ENCODE results near the gene HARS1. TPM values are rescaled to one million over a fixed set of nuclear protein-coding genes. Genes with fewer than 3 reads are reported as not detected.

Gene HARS1
- total and polyA plus RNA-seq, 2 experiments from 2014 or later: 41.1 to 56.6 TPM

GRCh38 chr5:140647042-140647419 lies 44.1 kb downstream of the HARS1 start:
- Histone ChIP-seq H3K4me3 (peak overlapping the region; percentile 48), H3K27ac (peak overlapping the region; percentile 69), H2AFZ (peak overlapping the region; percentile 72), H3K4me2 (peak overlapping the region; percentile 96), H3K27me3 (no peaks in the 10 kb centered on the region), H3K79me2 (peaks cover 48% of the 10 kb centered on the region), H3K9me3 (ENCODE audit: low read depth) (no peaks in the 10 kb centered on the region), H4K20me1 (ENCODE audit: insufficient read depth, poor library complexity, severe bottlenecking) (no peaks in the 10 kb centered on the region), H3K36me3 (replicated peaks; ENCODE audit: insufficient read depth, low read depth) (no peaks in the 10 kb centered on the region), H3K4me1 (ENCODE audit: insufficient read depth) (peaks cover 3% of the 10 kb centered on the region), H3K9me2 (replicated peaks; ENCODE audit: insufficient read depth) (no peaks in the 10 kb centered on the region)
- 2% methylated on average over 27 of the region's 27 CpGs for WGBS (ENCODE audit: low lambda C conversion rate, missing lambda C conversion rate)
- no peak for TF ChIP-seq EZH2phosphoT487 (IDR thresholded peaks at IDR 0.05; ENCODE audit: low read depth, severe bottlenecking, unreplicated experiment)
- no peak for TF ChIP-seq CTCF (IDR thresholded peaks at IDR 0.05; ENCODE audit: poor library complexity)
- peak; percentile 13 for DNase-seq (ENCODE audit: low spot score)

GRCh38 chr5:140642718-140643117 lies 48.5 kb downstream of the HARS1 start:
- no peaks in the 10 kb centered on the region for H4K20me1 ChIP-seq (ENCODE audit: insufficient read depth, poor library complexity, severe bottlenecking)
- no peak overlapping the region for H3K4me3 ChIP-seq
- TF ChIP-seq EZH2phosphoT487 (IDR thresholded peaks at IDR 0.05; ENCODE audit: low read depth, severe bottlenecking, unreplicated experiment) (no peak), EZH2 (IDR thresholded peaks at IDR 0.05; ENCODE audit: borderline replicate concordance) (no peak), CTCF (IDR thresholded peaks at IDR 0.05; ENCODE audit: poor library complexity) (no peak)

GRCh38 chr5:140641716-140642115 lies 49.5 kb downstream of the HARS1 start:
- H3K9me3 ChIP-seq (ENCODE audit: low read depth): no peaks in the 10 kb centered on the region
- H3K79me2 ChIP-seq: peaks cover 31% of the 10 kb centered on the region
- no peak for DNase-seq (ENCODE audit: low spot score)
- H3K4me2 ChIP-seq: no peak overlapping the region
- no peak overlapping the region for H3K4me3 ChIP-seq
- WGBS (ENCODE audit: low lambda C conversion rate, missing lambda C conversion rate): 95% methylated on average over 8 of the region's 8 CpGs
- H2AFZ ChIP-seq: no peak overlapping the region
- no peaks in the 10 kb centered on the region for H3K27me3 ChIP-seq
- no peaks in the 10 kb centered on the region for H3K36me3 ChIP-seq (replicated peaks; ENCODE audit: insufficient read depth, low read depth)
- no peak overlapping the region for H3K27ac ChIP-seq
- no peak for TF ChIP-seq EZH2 (IDR thresholded peaks at IDR 0.05; ENCODE audit: borderline replicate concordance)
- TF ChIP-seq CTCF (IDR thresholded peaks at IDR 0.05; ENCODE audit: poor library complexity): no peak
- no peak for TF ChIP-seq EZH2phosphoT487 (IDR thresholded peaks at IDR 0.05; ENCODE audit: low read depth, severe bottlenecking, unreplicated experiment)
- no peaks in the 10 kb centered on the region for H4K20me1 ChIP-seq (ENCODE audit: insufficient read depth, poor library complexity, severe bottlenecking)
- no peaks in the 10 kb centered on the region for H3K9me2 ChIP-seq (replicated peaks; ENCODE audit: insufficient read depth)
- H3K4me1 ChIP-seq (ENCODE audit: insufficient read depth): peaks cover 5% of the 10 kb centered on the region

More at GRCh38 chr5:140642718-140643117, 48.5 kb downstream of the HARS1 start:
- H3K36me3 ChIP-seq (replicated peaks; ENCODE audit: insufficient read depth, low read depth): no peaks in the 10 kb centered on the region
- no peak for DNase-seq (ENCODE audit: low spot score)
- no peak overlapping the region for H3K27ac ChIP-seq
- H3K4me1 ChIP-seq (ENCODE audit: insufficient read depth): peaks cover 5% of the 10 kb centered on the region
- H2AFZ ChIP-seq: no peak overlapping the region
- no peaks in the 10 kb centered on the region for H3K9me2 ChIP-seq (replicated peaks; ENCODE audit: insufficient read depth)
- H3K9me3 ChIP-seq (ENCODE audit: low read depth): no peaks in the 10 kb centered on the region
- no peak overlapping the region for H3K4me2 ChIP-seq
- H3K79me2 ChIP-seq: peaks cover 35% of the 10 kb centered on the region
- H3K27me3 ChIP-seq: no peaks in the 10 kb centered on the region
- WGBS (ENCODE audit: low lambda C conversion rate, missing lambda C conversion rate): 92% methylated on average over 3 of the region's 3 CpGs
